ENCODE measurements around the gene ARHGAP11A.

ARHGAP11A gene

GRCh38 chr15:32656091-32656490 lies 40.8 kb downstream of the ARHGAP11A start:
- DNase-seq = no peak

GRCh38 chr15:32656496-32656895 lies 41.2 kb downstream of the ARHGAP11A start:
- DNase-seq = no peak

GRCh38 chr15:32657198-32657883 lies 42.0 kb downstream of the ARHGAP11A start:
- no peak for DNase-seq

GRCh38 chr15:32657941-32658340 lies 42.6 kb downstream of the ARHGAP11A start:
- DNase-seq = no peak

- DNase-seq = no peak
Measured at GRCh38 chr15:32659340-32660155, 44.2 kb downstream of the ARHGAP11A start.

- DNase-seq = no peak
Measured at GRCh38 chr15:32663671-32664070, 48.4 kb downstream of the ARHGAP11A start.

GRCh38 chr15:32664796-32665195 lies 49.5 kb downstream of the ARHGAP11A start:
- DNase-seq = no peak

- no peak for DNase-seq
Measured at GRCh38 chr15:32667321-32667720, 52.0 kb downstream of the ARHGAP11A start.

- DNase-seq = no peak
Measured at GRCh38 chr15:32668942-32669341, 53.6 kb downstream of the ARHGAP11A start.

- DNase-seq = peak in 11 of 14 donors; percentile 7 to 67 (median 51)
Measured at GRCh38 chr15:32669896-32670611, 54.8 kb downstream of the ARHGAP11A start.

- DNase-seq = peak in 2 of 14 donors; percentile 37 to 44
Measured at GRCh38 chr15:32670623-32671022, 55.3 kb downstream of the ARHGAP11A start.

GRCh38 chr15:32671339-32672325 lies 56.3 kb downstream of the ARHGAP11A start:
- peak in 9 of 14 donors; percentile 13 to 60 (median 38) for DNase-seq

GRCh38 chr15:32674681-32675080 lies 59.4 kb downstream of the ARHGAP11A start:
- DNase-seq = no peak

- DNase-seq = no peak
Measured at GRCh38 chr15:32675466-32675865, 60.2 kb downstream of the ARHGAP11A start.

GRCh38 chr15:32676169-32676568 lies 60.9 kb downstream of the ARHGAP11A start:
- no peak for DNase-seq

GRCh38 chr15:32677238-32677750 lies 62.0 kb downstream of the ARHGAP11A start:
- DNase-seq = no peak

GRCh38 chr15:32679298-32679690 lies 64.0 kb downstream of the ARHGAP11A start:
- no peak for DNase-seq

GRCh38 chr15:32682569-32682968 lies 67.3 kb downstream of the ARHGAP11A start:
- no peak for DNase-seq

- no peak for DNase-seq
Measured at GRCh38 chr15:32682977-32683630, 67.8 kb downstream of the ARHGAP11A start.

GRCh38 chr15:32683906-32684584 lies 68.7 kb downstream of the ARHGAP11A start:
- no peak for DNase-seq
